ENCODE data around the gene ZDHHC22. TPM values are rescaled to one million over a fixed set of nuclear protein-coding genes. Genes with fewer than 3 reads are reported as not detected.

The ZDHHC22 gene
- total RNA-seq, 2 donors from 2014 or later = not detected

DNA sequence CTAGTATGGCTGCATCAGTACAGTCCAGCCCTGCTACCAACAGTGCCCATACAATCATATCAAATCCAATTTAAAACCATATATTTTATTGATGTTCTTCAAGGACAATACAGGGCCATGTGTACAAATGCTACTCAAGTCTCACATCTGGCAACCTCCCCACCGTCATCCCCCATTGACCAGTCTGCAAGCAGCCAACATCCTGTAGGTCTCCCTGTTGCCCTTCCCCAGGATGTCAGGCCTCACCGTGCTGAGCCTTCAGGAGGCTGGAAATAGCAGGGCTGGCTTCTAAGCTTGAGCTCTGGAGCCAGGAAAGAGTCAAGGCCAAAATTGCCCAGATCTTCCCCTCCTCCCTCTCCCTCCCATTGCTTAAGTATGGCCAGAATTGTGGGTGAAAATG is 10.4 kb downstream of the ZDHHC22 start:
- ATAC-seq (no peak), DNase-seq (no peak)
- Mint-ChIP-seq H3K36me3 (ENCODE audit: low read depth) (no peaks in the 10 kb centered on the region), H3K4me1 (peaks cover 5% of the 10 kb centered on the region), H3K27ac (no peak overlapping the region), H3K4me3 (no peak overlapping the region), H3K27me3 (peaks cover 70% of the 10 kb centered on the region)
- H3K9me3 ChIP-seq (ENCODE audit: control insufficient read depth, low read length, poor library complexity, severe bottlenecking) = no peaks in the 10 kb centered on the region

DNA sequence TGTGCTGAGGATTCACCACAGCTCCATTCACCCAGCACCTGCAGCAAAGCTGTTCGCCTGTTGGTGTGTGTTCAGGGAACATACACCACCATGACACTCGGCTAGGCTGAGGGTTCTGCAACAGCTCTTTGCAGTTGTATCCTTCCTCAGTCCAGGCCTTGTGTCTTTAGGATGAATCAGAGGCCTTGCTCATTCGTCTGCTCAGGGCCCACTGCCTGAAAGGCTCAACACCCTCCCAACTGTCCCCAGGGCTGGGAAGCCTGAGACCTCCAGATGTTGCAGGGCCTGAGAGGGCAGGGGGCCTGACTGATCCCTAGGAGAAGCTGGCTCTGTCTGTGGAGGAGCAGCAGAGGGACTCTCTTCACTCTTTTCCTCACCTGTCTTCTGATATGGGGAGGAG is 11.2 kb downstream of the ZDHHC22 start:
- peaks cover 67% of the 10 kb centered on the region for H3K27me3 Mint-ChIP-seq
- no peak overlapping the region for H3K4me3 Mint-ChIP-seq
- no peaks in the 10 kb centered on the region for H3K36me3 Mint-ChIP-seq (ENCODE audit: low read depth)
- peaks cover 7% of the 10 kb centered on the region for H3K4me1 Mint-ChIP-seq
- H3K9me3 ChIP-seq (ENCODE audit: control insufficient read depth, low read length, poor library complexity, severe bottlenecking) = no peaks in the 10 kb centered on the region
- no peak for ATAC-seq
- no peak overlapping the region for H3K27ac Mint-ChIP-seq
- no peak for DNase-seq

DNA sequence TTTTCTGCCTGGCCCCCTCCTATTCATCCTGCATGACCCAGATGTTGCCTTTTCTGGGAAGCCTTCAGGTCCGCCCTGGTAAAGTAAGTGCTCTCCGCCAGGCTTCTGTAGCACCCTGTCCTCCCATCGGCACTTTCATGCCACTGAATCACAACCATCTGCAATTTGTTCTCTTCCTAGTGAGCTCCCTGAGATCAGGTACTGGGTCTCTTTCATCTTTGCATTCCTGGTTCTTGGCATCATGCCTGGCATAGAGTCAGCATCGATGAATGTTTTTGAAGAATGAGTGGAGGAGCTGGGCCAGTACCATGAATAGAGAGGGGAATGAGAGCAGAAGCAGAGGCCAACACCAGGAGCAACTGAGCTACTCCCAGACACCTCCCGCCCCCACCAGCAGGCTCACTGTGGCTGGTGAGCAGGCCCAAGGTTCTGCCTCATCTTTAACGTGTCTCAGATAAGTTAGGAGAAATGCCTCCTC is 13.1 kb downstream of the ZDHHC22 start:
- no peak for ATAC-seq
- Mint-ChIP-seq H3K4me1 (peaks cover 15% of the 10 kb centered on the region), H3K27me3 (peaks cover 48% of the 10 kb centered on the region), H3K27ac (no peak overlapping the region), H3K4me3 (no peak overlapping the region), H3K36me3 (ENCODE audit: low read depth) (no peaks in the 10 kb centered on the region)
- no peaks in the 10 kb centered on the region for H3K9me3 ChIP-seq (ENCODE audit: control insufficient read depth, low read length, poor library complexity, severe bottlenecking)
- no peak for DNase-seq

DNA sequence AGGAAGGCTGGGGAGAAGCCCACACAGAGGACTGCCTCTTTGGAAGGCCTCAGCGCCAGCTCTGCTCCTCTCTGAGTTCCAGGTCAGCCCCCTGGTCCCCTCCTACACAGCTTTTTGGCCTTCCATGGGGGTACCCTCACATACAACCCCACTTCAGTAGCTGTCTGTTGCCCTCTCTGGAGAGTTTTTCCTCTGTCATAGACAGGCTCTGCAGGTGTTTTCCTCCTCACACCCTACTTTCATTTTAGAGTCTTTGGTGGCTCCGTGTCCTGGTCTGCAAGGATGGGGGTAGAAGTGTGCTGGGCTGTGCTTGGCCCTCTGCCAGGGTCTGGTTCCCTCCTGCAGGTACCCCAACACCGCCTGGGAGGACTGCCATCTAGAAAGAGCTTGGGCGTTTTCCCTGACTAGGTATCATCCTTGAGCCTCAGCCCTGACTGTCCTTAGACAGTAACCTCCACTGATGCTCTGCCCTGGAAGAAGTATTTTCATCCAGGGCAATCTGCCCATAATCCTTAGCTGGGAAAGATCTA is 15.1 kb downstream of the ZDHHC22 start:
- DNase-seq (no peak), ATAC-seq (no peak)
- Mint-ChIP-seq H3K27me3 (peaks cover 29% of the 10 kb centered on the region), H3K27ac (no peak overlapping the region), H3K4me1 (peaks cover 30% of the 10 kb centered on the region), H3K36me3 (ENCODE audit: low read depth) (no peaks in the 10 kb centered on the region), H3K4me3 (peak overlapping the region; percentile 53)
- H3K9me3 ChIP-seq (ENCODE audit: control insufficient read depth, low read length, poor library complexity, severe bottlenecking) = no peaks in the 10 kb centered on the region

DNA sequence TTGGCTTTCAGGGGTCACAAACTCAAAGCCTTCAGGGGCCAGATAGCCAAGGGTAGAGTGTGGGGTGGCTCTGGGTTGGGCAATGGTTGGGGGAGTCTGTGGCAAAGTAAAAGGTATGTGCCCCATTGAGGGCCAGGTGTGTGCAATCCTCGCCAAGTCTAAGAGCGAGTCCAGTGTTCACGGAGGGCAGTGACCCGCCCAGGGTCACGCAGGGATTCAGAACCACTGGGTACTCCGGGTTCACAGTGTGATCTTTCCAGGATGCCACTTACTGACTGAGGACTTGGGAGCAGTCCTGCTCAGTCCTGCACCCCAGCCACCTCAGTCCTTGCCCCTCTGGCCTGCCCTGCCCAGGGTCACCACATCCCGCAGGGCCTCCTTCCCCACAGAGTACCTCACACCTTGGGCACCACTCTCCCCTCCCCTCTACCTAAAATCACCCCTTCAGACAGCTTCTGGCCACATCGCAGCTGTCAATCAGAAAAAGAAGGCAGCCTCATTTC is 15.7 kb downstream of the ZDHHC22 start:
- Mint-ChIP-seq H3K4me1 (peaks cover 36% of the 10 kb centered on the region), H3K4me3 (peak overlapping the region; percentile 86), H3K27ac (peak overlapping the region; percentile 78), H3K27me3 (peaks cover 27% of the 10 kb centered on the region), H3K36me3 (ENCODE audit: low read depth) (no peaks in the 10 kb centered on the region)
- no peak for ATAC-seq
- H3K9me3 ChIP-seq (ENCODE audit: control insufficient read depth, low read length, poor library complexity, severe bottlenecking) = no peaks in the 10 kb centered on the region
- no peak for DNase-seq

DNA sequence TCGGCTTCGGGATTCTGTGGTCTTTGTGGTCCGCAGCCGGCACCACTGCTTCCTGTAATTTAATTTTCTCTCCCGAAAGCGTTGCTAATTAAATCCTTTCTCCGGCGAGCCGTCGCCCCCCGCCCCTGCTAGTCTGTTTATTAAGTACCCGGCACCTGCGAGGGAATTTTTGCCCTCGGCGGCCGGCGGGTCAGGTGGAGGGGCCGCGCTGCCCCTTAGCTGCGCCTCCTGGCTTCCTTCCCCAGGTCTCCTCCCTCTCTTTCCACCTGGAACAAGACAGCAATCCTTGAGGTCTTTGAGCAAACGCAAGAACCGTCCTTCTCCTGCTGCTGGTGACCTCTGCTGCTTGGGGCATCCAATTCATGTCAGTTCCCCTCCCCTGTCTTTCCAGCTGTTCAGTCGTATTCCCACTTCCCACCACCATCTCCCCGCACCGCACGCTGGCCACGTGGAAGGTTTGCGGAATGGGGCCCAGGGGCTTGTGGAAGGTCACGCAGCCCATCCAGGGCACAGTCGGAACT is 16.2 kb downstream of the ZDHHC22 start:
- peak overlapping the region; percentile 78 for H3K27ac Mint-ChIP-seq
- H3K27me3 Mint-ChIP-seq = peaks cover 24% of the 10 kb centered on the region
- ATAC-seq = no peak
- no peaks in the 10 kb centered on the region for H3K36me3 Mint-ChIP-seq (ENCODE audit: low read depth)
- no peak for DNase-seq
- H3K4me1 Mint-ChIP-seq = peaks cover 41% of the 10 kb centered on the region
- no peaks in the 10 kb centered on the region for H3K9me3 ChIP-seq (ENCODE audit: control insufficient read depth, low read length, poor library complexity, severe bottlenecking)
- peak overlapping the region; percentile 86 for H3K4me3 Mint-ChIP-seq

DNA sequence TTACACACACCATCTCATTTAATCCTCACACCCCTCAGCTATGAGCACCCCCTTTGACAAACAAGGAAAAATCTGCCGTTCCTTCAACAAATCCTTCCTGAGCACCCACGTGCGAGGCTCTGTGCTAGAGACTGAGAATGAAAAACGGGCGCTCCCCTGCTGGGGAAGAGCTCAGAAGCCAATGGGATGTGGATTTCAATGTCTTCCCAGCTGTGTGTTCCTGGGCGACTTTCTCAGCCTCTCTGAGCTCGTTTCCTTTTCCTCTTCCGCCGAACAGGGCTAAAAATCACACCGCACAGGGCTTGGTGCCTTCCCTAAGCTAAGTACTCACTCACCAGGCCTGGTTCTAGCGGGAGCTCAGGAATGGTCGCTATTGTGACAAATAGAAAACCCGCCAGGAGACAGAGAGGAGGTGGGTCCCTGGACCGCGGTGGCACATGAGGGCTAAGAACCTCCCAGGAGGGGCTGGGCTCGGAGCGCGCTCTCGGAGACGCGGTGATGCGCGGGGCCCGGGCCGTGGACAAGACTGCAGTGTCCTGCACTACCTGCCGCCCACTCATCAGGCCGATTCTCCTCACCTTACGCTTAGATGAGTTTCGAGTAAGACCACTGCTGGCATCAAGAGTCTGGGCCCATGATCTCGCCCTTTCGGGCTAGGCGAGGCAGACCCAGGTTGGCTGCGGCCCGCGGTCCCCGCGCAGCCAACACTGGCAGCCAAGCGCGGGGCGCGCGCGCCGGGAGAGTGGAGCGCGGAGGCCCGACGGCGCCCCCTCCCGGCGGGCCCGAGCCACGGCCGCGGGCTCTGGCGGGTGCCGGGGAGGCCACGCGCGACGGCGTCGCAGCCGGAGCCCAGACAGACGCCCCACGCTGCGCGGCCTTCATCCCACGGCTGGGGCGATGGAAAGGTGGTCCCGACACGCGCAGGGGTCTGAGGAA is 17.0 kb downstream of the ZDHHC22 start:
- DNase-seq (peak; percentile 70 to 76 (median 73)), ATAC-seq (peak; percentile 81)
- H3K36me3 Mint-ChIP-seq (ENCODE audit: low read depth) = no peaks in the 10 kb centered on the region
- peaks cover 41% of the 10 kb centered on the region for H3K4me1 Mint-ChIP-seq
- H3K4me3 Mint-ChIP-seq = peak overlapping the region; percentile 86
- peak overlapping the region; percentile 78 for H3K27ac Mint-ChIP-seq
- H3K9me3 ChIP-seq (ENCODE audit: control insufficient read depth, low read length, poor library complexity, severe bottlenecking) = no peaks in the 10 kb centered on the region
- H3K27me3 Mint-ChIP-seq = peaks cover 17% of the 10 kb centered on the region

DNA sequence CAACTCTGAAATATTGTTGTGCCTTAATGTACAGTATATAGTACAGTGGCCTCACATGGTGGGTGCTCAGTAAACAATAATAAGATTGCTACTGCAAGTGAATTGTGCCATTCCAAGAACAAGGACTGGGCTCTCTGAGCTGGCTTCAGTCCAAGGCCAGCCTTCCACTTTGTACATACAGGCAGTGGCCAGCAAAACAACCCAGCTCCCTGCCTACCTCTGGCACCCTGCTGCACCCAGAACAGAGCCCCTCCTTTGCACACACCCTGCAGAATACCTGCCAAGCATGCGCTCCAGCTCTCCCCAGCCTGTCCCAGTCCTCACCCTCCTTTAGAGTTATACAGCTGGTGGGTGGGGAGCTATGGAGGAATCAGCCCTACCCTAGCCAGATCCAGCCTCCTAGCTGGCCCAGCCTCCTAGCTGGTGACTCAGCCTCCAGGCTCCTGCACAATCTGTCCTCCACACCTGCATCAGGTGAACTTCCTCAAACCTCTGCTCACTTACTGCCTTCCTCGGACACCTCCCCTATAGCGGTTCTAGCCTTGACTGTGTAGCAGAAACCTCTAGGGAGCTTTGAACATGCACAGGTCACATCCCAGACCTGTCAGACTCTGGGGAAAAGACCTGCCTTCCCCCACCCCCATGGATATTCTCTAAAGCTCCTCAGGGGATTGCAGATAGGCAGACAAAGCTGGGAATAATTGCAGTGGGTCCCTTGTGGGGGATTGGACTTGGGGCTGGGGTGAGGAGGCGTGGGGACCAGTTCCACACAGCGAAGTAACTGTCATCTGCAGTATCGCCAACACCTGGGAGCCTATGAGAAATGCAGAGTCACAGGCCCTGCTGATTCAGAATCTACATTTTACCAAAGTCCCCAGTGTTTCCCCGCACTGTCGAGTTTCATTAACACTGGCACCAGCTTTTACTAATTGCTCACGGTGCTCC is 17.9 kb downstream of the ZDHHC22 start:
- Mint-ChIP-seq H3K36me3 (ENCODE audit: low read depth) (no peaks in the 10 kb centered on the region), H3K27me3 (peaks cover 14% of the 10 kb centered on the region), H3K4me1 (peaks cover 41% of the 10 kb centered on the region), H3K4me3 (peak overlapping the region; percentile 86), H3K27ac (peak overlapping the region; percentile 98)
- no peaks in the 10 kb centered on the region for H3K9me3 ChIP-seq (ENCODE audit: control insufficient read depth, low read length, poor library complexity, severe bottlenecking)
- ATAC-seq (no peak), DNase-seq (no peak)

DNA sequence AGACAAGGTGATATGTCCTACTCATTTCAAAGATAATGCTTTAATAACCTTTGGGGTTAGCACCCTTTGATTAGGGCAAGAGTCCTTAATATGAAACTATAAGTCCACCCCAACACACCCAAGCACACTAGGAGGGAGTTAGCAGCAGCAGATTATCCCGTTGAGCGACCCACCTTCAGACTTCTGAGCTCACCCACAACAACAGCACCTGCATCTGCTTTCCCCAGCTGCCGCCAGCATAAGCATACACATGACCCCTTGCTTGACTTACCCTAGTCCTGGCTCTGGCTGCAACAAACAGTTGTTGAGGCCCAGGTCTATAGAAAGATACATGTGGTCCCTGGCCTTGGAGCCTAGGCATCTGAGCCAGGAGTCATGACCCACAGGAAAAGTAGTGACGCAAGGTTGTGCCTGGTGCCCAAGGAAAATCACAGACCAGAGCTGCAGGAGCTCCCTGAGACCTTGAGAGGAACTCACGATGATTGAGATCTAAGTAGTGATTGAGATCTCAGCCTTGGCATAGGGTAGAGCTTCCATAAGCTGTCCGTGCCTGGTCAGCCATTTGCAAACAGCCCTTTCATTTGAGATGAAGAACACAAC is 19.0 kb downstream of the ZDHHC22 start:
- peaks cover 41% of the 10 kb centered on the region for H3K4me1 Mint-ChIP-seq
- peak overlapping the region; percentile 53 for H3K4me3 Mint-ChIP-seq
- DNase-seq = no peak
- H3K27ac Mint-ChIP-seq = peak overlapping the region; percentile 98
- no peak for ATAC-seq
- no peaks in the 10 kb centered on the region for H3K36me3 Mint-ChIP-seq (ENCODE audit: low read depth)
- H3K27me3 Mint-ChIP-seq = peaks cover 10% of the 10 kb centered on the region
- H3K9me3 ChIP-seq (ENCODE audit: control insufficient read depth, low read length, poor library complexity, severe bottlenecking) = no peaks in the 10 kb centered on the region

DNA sequence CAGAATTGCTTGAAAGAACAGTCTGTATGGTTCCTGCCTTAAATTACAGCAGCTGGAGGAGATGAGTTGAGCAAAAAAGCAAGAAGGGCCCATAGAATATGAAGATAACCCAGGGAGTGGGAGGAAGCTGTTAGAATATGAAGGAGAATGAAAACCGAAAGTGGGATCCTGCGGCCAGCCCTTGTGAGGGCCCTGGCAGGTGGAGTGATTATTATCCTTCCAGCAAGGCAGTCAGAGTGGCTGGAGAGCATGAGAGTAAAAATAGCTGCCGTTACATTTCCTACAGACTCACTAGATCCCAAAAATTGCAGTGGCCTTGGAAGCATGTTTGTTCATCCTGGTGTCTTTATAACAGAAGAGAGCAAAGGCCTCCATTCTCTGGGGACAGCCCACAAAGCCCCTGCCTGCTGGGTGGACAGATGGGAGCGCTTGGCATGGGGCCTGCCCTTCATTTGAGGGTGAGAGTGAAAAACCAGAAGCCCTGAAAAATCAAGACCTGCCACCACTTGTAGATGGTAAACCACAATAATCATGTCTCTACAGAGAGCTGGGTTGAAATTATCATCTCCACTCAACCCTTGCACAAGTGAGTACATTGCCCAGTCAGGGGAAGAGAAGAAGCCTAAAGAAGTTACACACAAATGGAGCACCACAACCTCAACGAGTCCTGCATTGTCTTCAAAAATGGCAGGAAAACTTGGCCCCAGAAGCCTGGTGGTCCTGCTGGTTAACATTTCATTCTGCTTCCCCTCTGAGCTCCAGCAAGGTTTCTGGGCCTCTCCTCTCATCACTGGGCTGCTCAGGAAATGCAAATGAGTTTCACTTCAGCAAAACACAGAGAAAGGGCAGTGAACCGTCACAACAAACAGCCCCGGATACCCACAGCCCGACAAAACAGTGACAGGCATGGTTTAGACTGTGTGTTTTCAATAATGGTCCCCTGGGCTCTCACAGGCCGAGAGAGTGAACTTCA is 20.5 kb downstream of the ZDHHC22 start:
- Mint-ChIP-seq H3K4me1 (peaks cover 38% of the 10 kb centered on the region), H3K27ac (peak overlapping the region; percentile 98), H3K27me3 (no peaks in the 10 kb centered on the region), H3K4me3 (peak overlapping the region; percentile 86), H3K36me3 (ENCODE audit: low read depth) (no peaks in the 10 kb centered on the region)
- DNase-seq = peak in 2 of 3 donors; percentile 19 to 23
- ATAC-seq = peak; percentile 77
- H3K9me3 ChIP-seq (ENCODE audit: control insufficient read depth, low read length, poor library complexity, severe bottlenecking) = no peaks in the 10 kb centered on the region

DNA sequence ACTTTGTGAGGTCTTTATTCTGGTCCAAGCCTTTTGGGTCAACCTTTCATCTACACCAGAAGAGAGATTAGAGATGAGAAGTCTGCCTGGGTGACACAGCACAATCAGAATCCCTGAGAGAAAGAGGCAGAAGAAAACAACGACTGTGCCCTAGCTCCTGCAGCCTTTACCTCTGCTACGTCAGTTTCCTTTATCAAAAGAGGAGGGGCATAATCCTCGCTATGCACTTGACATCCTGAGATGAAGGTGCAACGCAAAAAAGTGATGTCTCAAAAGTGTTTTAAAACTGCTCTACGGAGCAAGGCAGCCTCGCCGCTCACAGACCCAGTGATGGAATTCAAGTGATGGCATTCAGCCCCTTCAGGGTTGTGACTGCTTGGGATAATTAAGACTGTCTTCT is 21.7 kb downstream of the ZDHHC22 start:
- Mint-ChIP-seq H3K36me3 (ENCODE audit: low read depth) (no peaks in the 10 kb centered on the region), H3K27ac (peak overlapping the region; percentile 98), H3K27me3 (no peaks in the 10 kb centered on the region), H3K4me1 (peaks cover 35% of the 10 kb centered on the region), H3K4me3 (peak overlapping the region; percentile 49)
- H3K9me3 ChIP-seq (ENCODE audit: control insufficient read depth, low read length, poor library complexity, severe bottlenecking) = no peaks in the 10 kb centered on the region
- ATAC-seq (peak; percentile 53), DNase-seq (no peak)
